ENCODE results near the gene C1orf116.

- TF ChIP-seq EZH2 (IDR thresholded peaks at IDR 0.05; ENCODE audit: borderline replicate concordance, low read length) (no peak), CTCF (conservative IDR thresholded peaks at IDR 0.05 in 1 of 2, IDR thresholded peaks at IDR 0.05 in 1 of 2; ENCODE audit: extremely low read depth in 1 of 2, insufficient read depth in 1 of 2, low read depth in 1 of 2, low read length in 2 of 2) (no peak)
Measured at GRCh38 chr1:207021876-207022596, 10.5 kb downstream of the C1orf116 start.

Data from mammary epithelial cell (primary cell).